ENCODE measurements around the gene SORCS2.

DNA sequence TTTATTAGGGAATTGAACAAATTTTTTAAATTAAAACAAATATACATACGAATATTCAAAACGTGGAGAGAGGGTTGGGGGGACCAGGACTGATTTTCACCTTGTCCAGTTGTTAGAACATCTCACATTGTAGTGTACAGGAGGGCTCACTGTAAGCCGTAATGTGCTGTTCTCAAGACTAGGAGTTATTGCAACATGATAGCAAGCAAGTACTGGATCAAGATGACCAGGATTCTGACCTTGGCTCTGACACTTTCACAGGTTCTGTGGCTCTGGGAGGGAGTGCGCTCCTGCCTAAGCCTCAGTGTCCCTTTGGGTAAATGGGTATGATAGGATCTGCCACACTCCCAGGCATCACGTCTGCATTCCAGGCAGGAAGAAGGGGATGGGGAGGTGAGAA is 59.0 kb downstream of the SORCS2 start:
- TF ChIP-seq SUZ12 (IDR thresholded peaks at IDR 0.05; ENCODE audit: extremely low read depth, insufficient read depth, insufficient read length), result no peak
- no peak for TF ChIP-seq ZNF274 (IDR thresholded peaks at IDR 0.05; ENCODE audit: low read depth, low read length)
